ENCODE results near the gene IL32. TPM values are rescaled to one million over a fixed set of nuclear protein-coding genes. Genes with fewer than 3 reads are reported as not detected.

The IL32 gene
- total and polyA plus RNA-seq, 2 of the 4 experiments (the other 2 are of a cell fraction) = 25.6 to 95.7 TPM

- no peaks in the 10 kb centered on the region for H3K27me3 ChIP-seq (ENCODE audit: control insufficient read depth, insufficient read depth, low read length)
- H2BK120ac ChIP-seq (ENCODE audit: low read depth, low read length) = no peak overlapping the region
- no peak for ATAC-seq (ENCODE audit: low read depth)
- H3K4me2 ChIP-seq (ENCODE audit: low read depth, low read length) = no peak overlapping the region
- TF ChIP-seq, protein P1, sequence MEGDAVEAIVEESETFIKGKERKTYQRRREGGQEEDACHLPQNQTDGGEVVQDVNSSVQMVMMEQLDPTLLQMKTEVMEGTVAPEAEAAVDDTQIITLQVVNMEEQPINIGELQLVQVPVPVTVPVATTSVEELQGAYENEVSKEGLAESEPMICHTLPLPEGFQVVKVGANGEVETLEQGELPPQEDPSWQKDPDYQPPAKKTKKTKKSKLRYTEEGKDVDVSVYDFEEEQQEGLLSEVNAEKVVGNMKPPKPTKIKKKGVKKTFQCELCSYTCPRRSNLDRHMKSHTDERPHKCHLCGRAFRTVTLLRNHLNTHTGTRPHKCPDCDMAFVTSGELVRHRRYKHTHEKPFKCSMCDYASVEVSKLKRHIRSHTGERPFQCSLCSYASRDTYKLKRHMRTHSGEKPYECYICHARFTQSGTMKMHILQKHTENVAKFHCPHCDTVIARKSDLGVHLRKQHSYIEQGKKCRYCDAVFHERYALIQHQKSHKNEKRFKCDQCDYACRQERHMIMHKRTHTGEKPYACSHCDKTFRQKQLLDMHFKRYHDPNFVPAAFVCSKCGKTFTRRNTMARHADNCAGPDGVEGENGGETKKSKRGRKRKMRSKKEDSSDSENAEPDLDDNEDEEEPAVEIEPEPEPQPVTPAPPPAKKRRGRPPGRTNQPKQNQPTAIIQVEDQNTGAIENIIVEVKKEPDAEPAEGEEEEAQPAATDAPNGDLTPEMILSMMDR (conservative IDR thresholded peaks at IDR 0.05; ENCODE audit: low read depth, low read length) = no peak
- TF ChIP-seq SMC3 (IDR thresholded peaks at IDR 0.05; ENCODE audit: low read depth, low read length) (no peak), CHD1 (IDR thresholded peaks at IDR 0.05; ENCODE audit: low read depth, low read length) (no peak), RCOR1 (IDR thresholded peaks at IDR 0.05; ENCODE audit: insufficient replicate concordance, low read length) (no peak), BHLHE40 (IDR thresholded peaks at IDR 0.05; ENCODE audit: low read depth, low read length) (no peak), MXI1 (IDR thresholded peaks at IDR 0.05; ENCODE audit: borderline replicate concordance, low read depth, low read length) (no peak), USF2 (IDR thresholded peaks at IDR 0.05; ENCODE audit: low read depth, low read length) (no peak), CEBPB (IDR thresholded peaks at IDR 0.05; ENCODE audit: low read depth, low read length) (no peak), RFX5 (IDR thresholded peaks at IDR 0.05; ENCODE audit: low read depth, low read length) (no peak), FOS (IDR thresholded peaks at IDR 0.05; ENCODE audit: low read depth, low read length) (no peak), MAZ (IDR thresholded peaks at IDR 0.05; ENCODE audit: borderline replicate concordance, low read depth, low read length) (no peak), MAFK (IDR thresholded peaks at IDR 0.05; ENCODE audit: low read depth, low read length) (no peak), POLR2A (IDR thresholded peaks at IDR 0.05; ENCODE audit: low read depth, low read length) (no peak), ELK1 (IDR thresholded peaks at IDR 0.05; ENCODE audit: borderline replicate concordance, low read depth, low read length) (no peak), RAD21 (IDR thresholded peaks at IDR 0.05; ENCODE audit: low read length) (no peak)
- no peak overlapping the region for H3K4ac ChIP-seq (ENCODE audit: low read depth, low read length)
- no peaks in the 10 kb centered on the region for H3K9me3 ChIP-seq (ENCODE audit: control insufficient read depth, insufficient read depth, low read length)
- H4K91ac ChIP-seq (ENCODE audit: insufficient read depth, low read depth, low read length) = no peak overlapping the region
- no peak overlapping the region for H3K4me3 ChIP-seq (ENCODE audit: insufficient read depth, low read depth, low read length)
- no peak overlapping the region for H2BK20ac ChIP-seq (ENCODE audit: low read depth, low read length)
- H2AK5ac ChIP-seq (ENCODE audit: low read depth, low read length) = no peak overlapping the region
- H2BK5ac ChIP-seq (ENCODE audit: low read depth, low read length, poor library complexity, severe bottlenecking) = no peak overlapping the region
- ChIA-PET POLR2A (ENCODE audit: unreplicated experiment) (no interaction called here), CTCF (no interaction called here)
- no peak overlapping the region for H3K23ac ChIP-seq (ENCODE audit: low read depth, low read length)
- dilution Hi-C loops (cut with HindIII; ENCODE audit: low sequenced_read_pairs, unreplicated experiment) = no loop called here
- no peak overlapping the region for H4K5ac ChIP-seq (ENCODE audit: low read depth, low read length)
- H3K36me3 ChIP-seq (ENCODE audit: control insufficient read depth, insufficient read depth, low read length) = peaks cover 46% of the 10 kb centered on the region
- no peak for DNase-seq
- H3K14ac ChIP-seq (replicated peaks; ENCODE audit: low read depth, low read length) = no peak overlapping the region
- no peak overlapping the region for H2BK15ac ChIP-seq (ENCODE audit: low read depth, low read length)
- H2AFZ ChIP-seq (replicated peaks; ENCODE audit: low read length, poor library complexity) = no peak overlapping the region
- no peak overlapping the region for H3K18ac ChIP-seq (ENCODE audit: low read depth, low read length)
- peaks cover 7% of the 10 kb centered on the region for H3K4me1 ChIP-seq (ENCODE audit: control insufficient read depth, insufficient read depth, low read length)
- no peak overlapping the region for H3K56ac ChIP-seq (ENCODE audit: extremely low read depth, insufficient read depth, low read length)
- H3K79me1 ChIP-seq (ENCODE audit: low read depth in 1 of 2, low read length in 2 of 2) = peaks cover 14 to 18% of the 10 kb centered on the region in 2 experiments
- WGBS, 2 experiments (ENCODE audit: extremely low coverage in 2 of 2, insufficient read length in 1 of 2) = 100% methylated on average over 4 of the region's 20 CpGs; no CpG with 5 or more reads in 1 of the 2 experiments
- H3K9me1 ChIP-seq (ENCODE audit: insufficient read depth, low read length) = 0 out of 2 replicates have a peak, but pooled peaks cover 5% of the 10 kb centered on the region
- no peak overlapping the region for H2AK9ac ChIP-seq (replicated peaks; ENCODE audit: low read depth, low read length, poor library complexity)
- no peak overlapping the region for H3K9ac ChIP-seq (ENCODE audit: low read depth, low read length)
- no peak overlapping the region for H4K8ac ChIP-seq (ENCODE audit: low read depth in 2 of 2, low read length in 2 of 2)
- no peak overlapping the region for H3K27ac ChIP-seq (ENCODE audit: insufficient read depth, low read length)
- in situ Hi-C loops (cut with MboI; ENCODE audit: low sequenced_read_pairs) = no loop called here
- H4K20me1 ChIP-seq (ENCODE audit: insufficient read depth, low read length) = no peaks in the 10 kb centered on the region
- intact Hi-C loops (cut with micrococcal nuclease) = no loop called here
- BruUV-seq (replicated peaks) = no TSS peak
Measured at GRCh38 chr16:3118846-3119245, 53.4 kb downstream of the IL32 start.

All from IMR-90 (cell line).